Measurements from ENCODE around the gene GRB14.

Gene GRB14

GRCh38 chr2:164617466-164617865 lies 3.8 kb downstream of the GRB14 start:
- H3K4me2 ChIP-seq = no peak overlapping the region
- no peak for TF ChIP-seq Cebpa-rat (IDR thresholded peaks at IDR 0.05)
- H3K27me3 ChIP-seq = no peaks in the 10 kb centered on the region
- H4K20me1 ChIP-seq = no peaks in the 10 kb centered on the region
- H3K9me3 ChIP-seq = peaks cover 17% of the 10 kb centered on the region
- no peaks in the 10 kb centered on the region for H3K4me1 ChIP-seq
- H3K27ac ChIP-seq = no peak overlapping the region
- H3K36me3 ChIP-seq = no peaks in the 10 kb centered on the region
- no peak overlapping the region for H3K9ac ChIP-seq
- H3K4me3 ChIP-seq = no peak overlapping the region

GRCh38 chr2:164613321-164613982 lies 7.8 kb downstream of the GRB14 start:
- no peak overlapping the region for H3K9ac ChIP-seq
- no peaks in the 10 kb centered on the region for H3K9me3 ChIP-seq
- H3K4me2 ChIP-seq = no peak overlapping the region
- H3K27ac ChIP-seq = no peak overlapping the region
- H3K4me1 ChIP-seq = no peaks in the 10 kb centered on the region
- no peaks in the 10 kb centered on the region for H4K20me1 ChIP-seq
- H3K4me3 ChIP-seq = no peak overlapping the region
- TF ChIP-seq Cebpa-rat (IDR thresholded peaks at IDR 0.05) = no peak
- H3K36me3 ChIP-seq = no peaks in the 10 kb centered on the region
- H3K27me3 ChIP-seq = no peaks in the 10 kb centered on the region

GRCh38 chr2:164609790-164610189 lies 11.5 kb downstream of the GRB14 start:
- Histone ChIP-seq H3K27ac (no peak overlapping the region), H4K20me1 (no peaks in the 10 kb centered on the region), H3K36me3 (no peaks in the 10 kb centered on the region), H3K9me3 (no peaks in the 10 kb centered on the region), H3K4me2 (no peak overlapping the region), H3K9ac (no peak overlapping the region), H3K27me3 (no peaks in the 10 kb centered on the region), H3K4me3 (no peak overlapping the region), H3K4me1 (no peaks in the 10 kb centered on the region)
- no peak for TF ChIP-seq Cebpa-rat (IDR thresholded peaks at IDR 0.05)

- H3K4me2 ChIP-seq = no peak overlapping the region
- no peak overlapping the region for H3K4me3 ChIP-seq
- H3K27ac ChIP-seq = no peak overlapping the region
- TF ChIP-seq Cebpa-rat (IDR thresholded peaks at IDR 0.05) = no peak
- H4K20me1 ChIP-seq = no peaks in the 10 kb centered on the region
- H3K36me3 ChIP-seq = no peaks in the 10 kb centered on the region
- H3K4me1 ChIP-seq = no peaks in the 10 kb centered on the region
- no peaks in the 10 kb centered on the region for H3K9me3 ChIP-seq
- no peaks in the 10 kb centered on the region for H3K27me3 ChIP-seq
- H3K9ac ChIP-seq = no peak overlapping the region
These were observed 14.7 kb downstream of the GRB14 start for GRCh38 chr2:164606557-164606956.

DNA sequence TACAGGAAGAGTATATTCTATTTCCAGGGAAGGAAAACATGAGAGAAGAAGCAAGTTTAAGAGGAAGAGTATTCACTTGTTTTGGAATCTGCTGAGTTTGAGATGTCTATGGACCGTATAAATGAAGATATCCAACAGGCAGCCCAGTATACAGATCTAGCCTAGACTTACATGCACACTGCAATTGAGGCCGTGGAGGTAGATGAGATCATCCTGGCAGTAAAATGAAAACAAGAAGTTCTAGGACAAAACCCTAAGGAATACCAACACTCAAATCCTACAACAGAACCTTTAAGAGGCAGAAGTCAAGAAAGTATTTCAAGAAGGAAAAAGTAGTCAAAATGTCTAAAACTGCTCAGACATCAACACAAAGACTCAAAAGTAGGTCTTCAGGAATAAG lies 16.0 kb downstream of the GRB14 start:
- no peak for TF ChIP-seq Cebpa-rat (IDR thresholded peaks at IDR 0.05)
- Histone ChIP-seq H3K9ac (no peak overlapping the region), H4K20me1 (no peaks in the 10 kb centered on the region), H3K27ac (no peak overlapping the region), H3K4me1 (no peaks in the 10 kb centered on the region), H3K27me3 (no peaks in the 10 kb centered on the region), H3K36me3 (no peaks in the 10 kb centered on the region), H3K4me3 (no peak overlapping the region), H3K4me2 (no peak overlapping the region), H3K9me3 (no peaks in the 10 kb centered on the region)

DNA sequence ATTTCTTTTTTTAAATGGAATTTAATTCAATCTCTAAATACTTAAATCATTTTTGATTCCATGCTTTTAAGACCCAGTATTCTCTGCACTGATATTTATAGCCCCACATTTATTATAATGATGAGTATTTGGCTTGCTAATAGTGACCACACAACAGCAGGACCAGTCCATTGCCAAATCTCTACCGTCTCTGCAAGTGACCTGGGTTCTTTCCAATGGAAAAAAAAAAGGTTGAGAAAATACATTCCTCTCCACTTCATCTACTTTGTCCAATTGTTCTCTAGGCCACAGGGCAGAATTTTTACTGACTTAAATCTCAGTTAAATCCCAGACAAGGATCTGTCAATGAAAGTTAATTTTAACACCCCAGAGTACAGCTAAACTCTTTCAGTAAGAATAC lies 20.5 kb downstream of the GRB14 start:
- no peaks in the 10 kb centered on the region for H3K9me3 ChIP-seq
- H3K4me2 ChIP-seq = no peak overlapping the region
- no peak overlapping the region for H3K9ac ChIP-seq
- no peak overlapping the region for H3K27ac ChIP-seq
- H3K36me3 ChIP-seq = no peaks in the 10 kb centered on the region
- no peaks in the 10 kb centered on the region for H3K27me3 ChIP-seq
- no peaks in the 10 kb centered on the region for H3K4me1 ChIP-seq
- TF ChIP-seq Cebpa-rat (IDR thresholded peaks at IDR 0.05) = no peak
- H4K20me1 ChIP-seq = no peaks in the 10 kb centered on the region
- H3K4me3 ChIP-seq = no peak overlapping the region

DNA sequence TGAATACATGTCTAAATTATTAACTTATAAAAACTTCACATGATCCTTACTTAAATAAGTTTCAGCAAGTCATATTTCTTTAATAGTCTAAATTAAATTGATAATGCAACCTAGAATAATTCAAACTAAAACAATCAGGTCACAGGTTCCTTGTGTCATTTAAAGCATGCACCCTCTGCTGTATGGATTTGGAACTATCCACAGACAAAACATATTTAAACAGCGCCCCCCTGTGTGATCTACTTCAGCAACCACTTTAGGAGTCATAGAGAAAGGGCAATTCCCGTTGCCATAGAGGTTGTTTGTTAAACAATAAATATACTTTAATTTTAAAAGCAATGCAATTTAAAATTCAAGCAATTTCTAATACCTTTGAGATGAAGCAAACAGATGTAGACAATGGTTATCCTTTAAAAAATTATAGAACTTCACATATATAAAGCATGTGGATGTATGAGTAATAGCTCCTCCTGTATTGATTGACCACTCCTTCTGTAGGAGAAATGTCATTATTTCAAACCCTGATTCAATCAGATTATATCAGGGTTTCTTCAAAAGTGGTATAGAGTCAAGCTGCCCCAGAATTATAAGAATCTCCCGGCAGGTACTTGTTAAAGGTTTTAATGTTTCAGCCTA lies 21.2 kb downstream of the GRB14 start:
- Histone ChIP-seq H3K4me2 (no peak overlapping the region), H3K4me1 (no peaks in the 10 kb centered on the region), H3K27ac (no peak overlapping the region), H3K9ac (no peak overlapping the region), H3K27me3 (no peaks in the 10 kb centered on the region), H3K4me3 (no peak overlapping the region), H3K9me3 (no peaks in the 10 kb centered on the region), H3K36me3 (no peaks in the 10 kb centered on the region), H4K20me1 (no peaks in the 10 kb centered on the region)
- no peak for TF ChIP-seq Cebpa-rat (IDR thresholded peaks at IDR 0.05)

GRCh38 chr2:164597983-164598382 lies 23.3 kb downstream of the GRB14 start:
- Histone ChIP-seq H3K4me2 (no peak overlapping the region), H3K4me1 (no peaks in the 10 kb centered on the region), H4K20me1 (no peaks in the 10 kb centered on the region), H3K9me3 (no peaks in the 10 kb centered on the region), H3K27ac (no peak overlapping the region), H3K36me3 (no peaks in the 10 kb centered on the region), H3K9ac (no peak overlapping the region), H3K4me3 (no peak overlapping the region), H3K27me3 (no peaks in the 10 kb centered on the region)
- TF ChIP-seq Cebpa-rat (IDR thresholded peaks at IDR 0.05) = no peak

GRCh38 chr2:164595031-164595430 lies 26.3 kb downstream of the GRB14 start:
- no peak for TF ChIP-seq Cebpa-rat (IDR thresholded peaks at IDR 0.05)
- Histone ChIP-seq H4K20me1 (no peaks in the 10 kb centered on the region), H3K4me1 (no peaks in the 10 kb centered on the region), H3K4me3 (no peak overlapping the region), H3K36me3 (no peaks in the 10 kb centered on the region), H3K9ac (no peak overlapping the region), H3K27me3 (no peaks in the 10 kb centered on the region), H3K4me2 (no peak overlapping the region), H3K27ac (no peak overlapping the region), H3K9me3 (peaks cover 13% of the 10 kb centered on the region)

DNA sequence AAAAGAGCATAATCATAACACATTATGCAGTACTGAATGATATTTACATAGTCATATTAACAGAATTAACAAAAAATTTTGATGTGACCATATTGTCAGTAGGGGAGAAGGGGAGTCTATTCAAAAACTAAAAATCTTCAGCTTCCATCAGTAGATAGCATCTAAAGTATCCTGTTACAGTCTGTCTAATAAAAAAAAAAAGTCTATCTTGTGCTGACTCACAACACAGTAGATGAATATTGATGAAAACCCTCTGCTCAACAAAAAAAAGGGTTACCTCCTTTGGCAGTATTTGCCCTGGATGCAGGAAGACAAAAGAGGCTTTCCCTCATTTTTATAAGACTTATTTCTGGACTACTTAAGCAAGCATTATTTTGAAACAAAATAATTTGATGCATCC lies 27.3 kb downstream of the GRB14 start:
- Histone ChIP-seq H3K4me3 (no peak overlapping the region), H3K27me3 (no peaks in the 10 kb centered on the region), H3K4me2 (no peak overlapping the region), H4K20me1 (no peaks in the 10 kb centered on the region), H3K27ac (no peak overlapping the region), H3K9me3 (peaks cover 13% of the 10 kb centered on the region), H3K4me1 (no peaks in the 10 kb centered on the region), H3K36me3 (no peaks in the 10 kb centered on the region), H3K9ac (no peak overlapping the region)
- TF ChIP-seq Cebpa-rat (IDR thresholded peaks at IDR 0.05) = no peak
